ENCODE results near the gene GABBR2.

The GABBR2 gene

GRCh38 chr9:98634685-98635336 is 73.9 kb downstream of the GABBR2 start:
- no peak for DNase-seq (ENCODE audit: low read depth, low spot score)

- DNase-seq (ENCODE audit: low read depth, low spot score): no peak
Observed at GRCh38 chr9:98632839-98633238, 75.9 kb downstream of the GABBR2 start.

GRCh38 chr9:98627296-98627695 is 81.4 kb downstream of the GABBR2 start:
- no peak for DNase-seq (ENCODE audit: low read depth, low spot score)

- DNase-seq (ENCODE audit: low read depth, low spot score): peak; percentile 33
Observed at GRCh38 chr9:98625728-98626127, 83.0 kb downstream of the GABBR2 start.

- no peak for DNase-seq (ENCODE audit: low read depth, low spot score)
Observed at GRCh38 chr9:98619788-98620187, 88.9 kb downstream of the GABBR2 start.

GRCh38 chr9:98615633-98616032 is 93.1 kb downstream of the GABBR2 start:
- no peak for DNase-seq (ENCODE audit: low read depth, low spot score)

- DNase-seq (ENCODE audit: low read depth, low spot score): no peak
Observed at GRCh38 chr9:98614941-98615340, 93.8 kb downstream of the GABBR2 start.

- DNase-seq (ENCODE audit: low read depth, low spot score): no peak
Observed at GRCh38 chr9:98612061-98612752, 96.5 kb downstream of the GABBR2 start.

- DNase-seq (ENCODE audit: low read depth, low spot score): no peak
Observed at GRCh38 chr9:98611319-98611718, 97.4 kb downstream of the GABBR2 start.

GRCh38 chr9:98610711-98611110 is 98.0 kb downstream of the GABBR2 start:
- DNase-seq (ENCODE audit: low read depth, low spot score): no peak

- no peak for DNase-seq (ENCODE audit: low read depth, low spot score)
Observed at GRCh38 chr9:98610211-98610610, 98.5 kb downstream of the GABBR2 start.

- no peak for DNase-seq (ENCODE audit: low read depth, low spot score)
Observed at GRCh38 chr9:98609646-98610045, 99.1 kb downstream of the GABBR2 start.

- DNase-seq (ENCODE audit: low read depth, low spot score): no peak
Observed at GRCh38 chr9:98607787-98608186, 100.9 kb downstream of the GABBR2 start.

GRCh38 chr9:98607152-98607551 is 101.6 kb downstream of the GABBR2 start:
- no peak for DNase-seq (ENCODE audit: low read depth, low spot score)

GRCh38 chr9:98606730-98607129 is 102.0 kb downstream of the GABBR2 start:
- no peak for DNase-seq (ENCODE audit: low read depth, low spot score)

GRCh38 chr9:98605116-98605515 is 103.6 kb downstream of the GABBR2 start:
- no peak for DNase-seq (ENCODE audit: low read depth, low spot score)

GRCh38 chr9:98603821-98604383 is 104.8 kb downstream of the GABBR2 start:
- DNase-seq (ENCODE audit: low read depth, low spot score): no peak

- DNase-seq (ENCODE audit: low read depth, low spot score): no peak
Observed at GRCh38 chr9:98602839-98603500, 105.8 kb downstream of the GABBR2 start.

GRCh38 chr9:98600631-98601030 is 108.1 kb downstream of the GABBR2 start:
- no peak for DNase-seq (ENCODE audit: low read depth, low spot score)

- no peak for DNase-seq (ENCODE audit: low read depth, low spot score)
Observed at GRCh38 chr9:98599566-98600216, 109.0 kb downstream of the GABBR2 start.

GRCh38 chr9:98598861-98599260 is 109.9 kb downstream of the GABBR2 start:
- DNase-seq (ENCODE audit: low read depth, low spot score): no peak

GRCh38 chr9:98597236-98597771 is 111.4 kb downstream of the GABBR2 start:
- no peak for DNase-seq (ENCODE audit: low read depth, low spot score)
